Astrocyte of the spinal cord (primary cell): Measurements from ENCODE around the gene OGFOD2.

Source experiments
- DNase-seq: peaks from one replicate; pipeline ENCODE4 v3.0.0; 2011; ENCODE audit warnings: low read depth, low spot score
- H3K4me3 ChIP-seq: 2 replicates; pipeline ENCODE4 v1.5.1; 2011; ENCODE audit warnings: low read depth, mild to moderate bottlenecking, low read length, moderate library complexity
- in situ Hi-C: cut with HindIII; loops from 2 replicates; pipeline ENCODE4 v1.10.0; 2017; ENCODE audit warnings: low sequenced_read_pairs
- TF ChIP-seq, protein P1 (sequence below): IDR thresholded peaks from 2 replicates; pipeline ENCODE4 v1.5.1; 2012; ENCODE audit warnings: low read depth, mild to moderate bottlenecking, low read length, inconsistent platforms

OGFOD2 gene

DNA sequence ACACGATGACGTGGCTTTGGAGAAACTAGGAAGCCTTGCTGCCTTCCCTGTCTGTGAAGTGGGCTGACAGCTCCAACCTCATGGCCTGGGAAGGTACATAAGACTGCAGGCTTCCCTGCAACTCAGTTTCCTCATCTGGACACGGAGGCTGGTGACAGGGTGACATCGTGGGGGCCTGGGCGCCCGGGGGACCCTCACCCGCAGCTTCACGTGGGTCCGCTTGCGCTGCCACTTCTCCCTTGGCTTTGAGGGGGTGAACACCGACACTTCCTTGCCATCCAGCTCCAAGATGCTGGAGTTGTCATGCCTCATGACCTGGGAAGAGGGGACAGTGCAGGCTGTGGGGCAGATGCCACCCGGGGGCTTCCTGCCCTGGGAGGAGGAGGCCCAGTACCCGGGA is 13.0 kb downstream of the OGFOD2 start:
- H3K4me3 ChIP-seq: no peak overlapping the region
- in situ Hi-C loops: no loop called here
- DNase-seq: no peak
- TF ChIP-seq, protein P1, sequence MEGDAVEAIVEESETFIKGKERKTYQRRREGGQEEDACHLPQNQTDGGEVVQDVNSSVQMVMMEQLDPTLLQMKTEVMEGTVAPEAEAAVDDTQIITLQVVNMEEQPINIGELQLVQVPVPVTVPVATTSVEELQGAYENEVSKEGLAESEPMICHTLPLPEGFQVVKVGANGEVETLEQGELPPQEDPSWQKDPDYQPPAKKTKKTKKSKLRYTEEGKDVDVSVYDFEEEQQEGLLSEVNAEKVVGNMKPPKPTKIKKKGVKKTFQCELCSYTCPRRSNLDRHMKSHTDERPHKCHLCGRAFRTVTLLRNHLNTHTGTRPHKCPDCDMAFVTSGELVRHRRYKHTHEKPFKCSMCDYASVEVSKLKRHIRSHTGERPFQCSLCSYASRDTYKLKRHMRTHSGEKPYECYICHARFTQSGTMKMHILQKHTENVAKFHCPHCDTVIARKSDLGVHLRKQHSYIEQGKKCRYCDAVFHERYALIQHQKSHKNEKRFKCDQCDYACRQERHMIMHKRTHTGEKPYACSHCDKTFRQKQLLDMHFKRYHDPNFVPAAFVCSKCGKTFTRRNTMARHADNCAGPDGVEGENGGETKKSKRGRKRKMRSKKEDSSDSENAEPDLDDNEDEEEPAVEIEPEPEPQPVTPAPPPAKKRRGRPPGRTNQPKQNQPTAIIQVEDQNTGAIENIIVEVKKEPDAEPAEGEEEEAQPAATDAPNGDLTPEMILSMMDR: no peak

DNA sequence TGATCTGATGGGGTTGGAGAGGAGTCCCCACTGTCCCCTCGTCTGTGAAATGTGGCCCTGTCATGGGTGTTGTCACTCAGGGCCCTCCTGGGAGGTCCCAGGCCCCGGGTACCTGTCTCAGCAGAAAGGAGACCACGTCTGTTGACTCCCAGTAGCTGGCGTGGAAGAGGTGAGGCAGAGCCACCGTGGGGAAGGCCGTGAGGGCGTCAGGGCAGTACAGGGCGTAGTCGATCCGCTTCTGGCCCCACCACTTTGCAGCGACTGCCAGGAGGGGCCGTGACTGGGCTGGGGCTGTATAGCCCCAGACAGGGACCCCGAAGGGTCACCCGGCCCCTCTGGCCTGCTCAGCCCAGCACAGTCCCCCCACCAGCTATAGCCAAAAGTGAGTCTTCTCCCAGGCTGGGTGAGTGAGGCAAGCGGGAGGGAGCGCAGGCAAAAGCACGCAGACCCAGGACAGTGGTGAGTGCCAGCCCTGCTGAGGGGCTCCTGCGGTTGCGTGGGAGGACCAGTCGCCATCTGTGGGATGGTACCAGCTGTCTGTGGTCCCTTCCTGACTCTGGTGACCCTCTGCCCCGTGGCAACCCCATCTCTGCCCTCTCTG is 13.7 kb downstream of the OGFOD2 start:
- no peak overlapping the region for H3K4me3 ChIP-seq
- no peak for DNase-seq
- in situ Hi-C loops: no loop called here
- TF ChIP-seq, protein P1: no peak

DNA sequence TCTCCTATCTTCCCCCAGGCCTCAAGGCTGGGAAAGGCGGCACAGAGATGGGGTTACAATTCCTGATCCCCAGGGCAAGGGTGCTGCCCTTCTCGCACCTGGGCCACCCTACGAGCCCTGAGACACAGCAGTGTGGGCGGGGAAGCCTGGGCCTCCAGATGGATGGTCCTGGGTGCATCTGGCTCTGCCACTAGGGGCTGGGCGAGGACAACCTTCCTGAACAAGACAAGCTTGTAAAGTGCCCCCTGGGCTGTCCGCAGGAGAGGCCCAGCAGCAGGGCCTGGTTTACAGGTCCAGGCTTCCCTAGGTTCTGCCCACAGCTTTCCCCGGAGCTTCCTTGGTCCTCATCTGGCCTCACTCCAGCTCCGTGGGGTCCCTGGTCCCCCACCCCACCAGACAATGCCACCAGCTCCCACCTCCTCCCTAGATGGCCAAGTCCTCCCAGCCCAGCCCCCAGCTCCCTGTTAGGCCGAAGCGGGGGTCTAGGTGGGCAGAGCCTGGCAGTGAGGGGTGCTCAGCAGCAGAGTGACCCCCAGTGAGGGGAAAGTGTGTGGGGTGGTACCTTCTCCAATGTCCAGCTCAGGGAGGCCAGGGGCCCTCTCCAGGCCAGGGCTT is 14.3 kb downstream of the OGFOD2 start:
- no peak for DNase-seq
- TF ChIP-seq, protein P1: no peak
- no peak overlapping the region for H3K4me3 ChIP-seq
- in situ Hi-C loops: no loop called here

DNA sequence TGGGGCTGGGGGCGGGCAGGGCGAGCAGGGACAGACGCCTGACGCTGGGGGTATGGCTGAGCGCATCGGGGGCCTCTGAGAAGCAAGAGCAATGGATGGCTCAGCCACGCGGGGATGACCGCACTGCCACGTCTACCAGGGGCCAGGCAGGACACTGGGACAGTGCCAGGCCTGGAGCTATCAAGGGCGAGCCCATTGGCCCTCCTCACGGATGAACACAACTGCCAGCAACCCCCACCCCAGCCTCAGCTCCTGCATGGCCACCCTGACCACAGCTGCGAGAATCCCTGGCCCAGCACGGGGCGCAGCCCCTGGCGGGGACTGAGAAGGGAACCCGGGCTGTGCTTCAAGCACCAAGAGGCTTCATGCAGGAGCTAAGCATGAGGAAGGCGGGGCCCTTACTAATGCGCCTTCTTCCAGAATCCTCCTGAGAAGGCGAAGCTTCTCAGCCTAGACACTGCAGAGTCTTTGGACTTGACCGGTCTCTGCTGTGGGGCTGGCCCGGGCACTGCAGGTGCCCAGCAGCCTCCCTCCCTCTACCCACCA is 14.9 kb downstream of the OGFOD2 start:
- DNase-seq: no peak
- TF ChIP-seq, protein P1: no peak
- in situ Hi-C loops: no loop called here
- no peak overlapping the region for H3K4me3 ChIP-seq

DNA sequence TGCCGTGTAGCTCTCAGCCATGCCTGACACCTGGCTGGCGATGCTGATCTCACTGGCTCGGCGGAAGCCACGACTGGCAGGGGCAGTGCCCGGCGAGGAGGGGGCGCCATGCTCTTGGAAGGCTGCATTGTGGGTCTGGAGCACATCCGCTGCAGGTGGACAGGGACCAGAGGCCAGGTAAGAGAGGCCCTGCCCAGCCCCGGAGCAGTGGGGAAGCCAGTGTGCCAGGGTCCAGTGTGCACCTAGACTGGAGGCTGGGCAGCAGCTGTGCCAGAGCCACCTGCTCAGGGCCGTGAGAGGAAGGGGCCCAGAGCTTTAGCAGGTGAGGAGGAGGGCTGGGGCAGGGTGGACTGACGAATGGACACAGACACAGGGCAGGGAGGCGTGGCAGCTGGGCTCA is 15.5 kb downstream of the OGFOD2 start:
- DNase-seq: no peak
- H3K4me3 ChIP-seq: no peak overlapping the region

DNA sequence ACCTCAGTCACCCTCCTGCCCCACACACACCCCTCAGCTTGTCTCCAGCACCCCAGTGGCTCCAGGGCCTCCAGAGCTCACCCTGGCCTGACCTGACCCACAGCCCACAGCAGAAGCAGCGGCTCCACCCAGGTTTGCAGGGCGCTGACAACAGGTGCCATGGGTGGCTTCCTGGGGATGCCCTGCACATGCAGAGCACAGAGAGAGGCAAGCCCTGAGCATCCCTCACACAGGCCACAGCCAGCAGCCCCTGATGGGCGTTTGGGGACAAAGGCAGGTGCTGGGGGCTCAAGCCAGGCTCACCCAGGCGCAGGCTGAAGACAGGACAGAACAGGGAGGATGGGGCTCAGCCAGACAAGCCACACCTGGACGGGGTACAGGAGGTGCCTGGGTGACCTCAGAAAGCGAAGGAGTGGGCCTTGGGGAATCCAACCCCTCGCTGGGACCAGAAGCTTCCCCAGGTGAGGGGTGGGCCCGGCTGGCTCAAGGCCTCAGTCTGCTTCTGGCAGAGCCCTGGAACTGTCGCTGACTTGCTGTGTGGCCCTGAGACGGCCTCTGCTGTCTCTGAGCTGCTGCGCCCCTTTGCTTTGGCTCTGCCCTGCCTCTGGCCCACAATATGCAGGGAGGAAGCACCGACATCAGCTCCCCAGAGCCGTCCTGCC is 16.0 kb downstream of the OGFOD2 start:
- in situ Hi-C loops: no loop called here
- DNase-seq: no peak
- H3K4me3 ChIP-seq: no peak overlapping the region
- TF ChIP-seq, protein P1: no peak

More for the DNA sequence above, 15.5 kb downstream of the OGFOD2 start:
- in situ Hi-C loops: no loop called here
- TF ChIP-seq, protein P1: no peak
